ENCODE measurements around the gene IGSF3.
A peak's percentile ranks its signal among the peaks of the same experiment; 100 is the strongest.

Gene IGSF3

DNA sequence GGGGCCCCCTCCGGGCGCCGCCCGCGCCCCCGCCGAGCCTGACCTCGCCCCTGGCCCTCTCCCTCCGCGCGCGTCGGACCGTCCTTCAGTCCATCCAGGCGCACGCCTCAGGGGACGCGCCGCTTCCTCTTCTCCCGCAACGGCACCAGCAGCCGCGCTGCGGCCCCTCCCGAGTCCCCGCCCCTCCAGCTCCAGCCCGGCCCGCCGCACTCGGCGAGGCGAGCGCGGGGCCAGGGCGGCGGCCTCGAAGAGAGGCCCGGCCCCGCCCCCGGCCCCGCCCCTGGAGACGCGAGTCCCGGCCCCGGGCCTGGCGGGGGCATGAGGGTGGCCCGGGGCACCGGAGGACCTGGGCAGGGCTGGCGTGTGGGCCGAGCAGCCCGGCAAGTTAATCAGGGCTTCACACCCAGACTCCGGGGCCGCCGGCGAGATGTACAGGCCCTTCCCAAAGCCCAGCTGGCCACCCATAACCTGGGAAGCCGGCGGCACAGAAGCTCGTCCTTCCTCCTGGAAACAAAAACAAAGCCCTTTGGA lies at the start of gene IGSF3:
TSS of gene IGSF3 (minus strand) at position 159 of the 531 bp plus-strand sequence. CDS start 1,407 bp downstream, outside the sequence.
- DNase-seq (ENCODE audit: low read depth), result peak; percentile 12

DNA sequence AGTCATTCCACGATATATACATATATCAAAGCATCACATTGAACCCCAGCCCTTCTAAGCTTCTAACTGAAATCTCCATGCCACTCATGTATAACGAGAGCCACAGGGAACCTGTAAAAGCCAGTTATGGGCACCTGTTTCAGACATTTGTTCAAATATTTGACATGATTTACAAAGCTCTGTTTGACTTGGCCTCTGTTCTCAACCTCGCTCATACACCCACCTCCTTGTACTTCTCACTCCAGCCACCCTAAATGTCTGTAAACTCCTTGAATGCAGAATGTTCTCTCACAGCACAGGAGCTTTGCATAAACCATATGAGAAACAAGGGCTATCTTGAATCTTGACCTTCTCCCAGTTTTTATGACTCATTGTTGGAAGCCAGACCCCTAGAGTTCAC lies 49.8 kb upstream of the IGSF3 start:
- DNase-seq (ENCODE audit: low read depth), result no peak

DNA sequence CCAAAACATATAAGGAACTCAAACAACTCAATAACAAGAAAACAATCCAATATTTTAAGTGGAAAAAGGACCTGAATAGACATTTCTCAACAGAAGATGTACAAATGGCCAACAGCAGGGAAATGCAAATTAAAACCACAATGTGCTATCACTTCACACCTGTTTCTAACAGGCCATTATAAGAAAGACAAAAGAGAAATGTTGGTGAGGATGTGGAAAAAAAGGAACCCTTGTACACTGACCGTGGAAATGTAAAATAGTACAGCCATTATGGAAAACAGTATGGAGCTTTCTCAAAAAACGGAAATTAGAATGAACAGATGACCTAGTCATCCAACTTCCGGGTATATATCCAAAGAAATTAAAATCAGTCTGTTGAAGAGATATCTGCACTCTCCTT lies 48.9 kb upstream of the IGSF3 start:
- no peak for DNase-seq (ENCODE audit: low read depth)

DNA sequence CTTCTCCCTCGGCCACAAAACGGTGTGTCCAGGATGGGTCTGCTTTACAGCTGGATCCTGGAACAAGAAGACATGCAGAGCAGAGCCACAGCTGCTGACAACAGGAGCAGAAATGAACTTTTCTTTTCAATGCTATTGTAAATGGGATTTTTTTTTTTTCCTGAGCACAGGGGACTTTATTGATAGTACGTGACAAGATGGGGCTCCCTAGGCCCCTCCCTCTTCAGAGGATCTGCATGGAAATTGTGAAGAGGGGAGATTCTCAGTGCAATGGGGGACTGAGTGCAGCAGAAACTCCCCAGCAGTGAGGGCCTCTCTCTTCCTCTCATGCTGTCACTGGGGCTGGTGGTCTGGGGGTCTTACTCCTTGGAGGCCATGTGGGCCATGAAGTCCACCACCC lies 45.9 kb upstream of the IGSF3 start:
- no peak for DNase-seq (ENCODE audit: low read depth)

DNA sequence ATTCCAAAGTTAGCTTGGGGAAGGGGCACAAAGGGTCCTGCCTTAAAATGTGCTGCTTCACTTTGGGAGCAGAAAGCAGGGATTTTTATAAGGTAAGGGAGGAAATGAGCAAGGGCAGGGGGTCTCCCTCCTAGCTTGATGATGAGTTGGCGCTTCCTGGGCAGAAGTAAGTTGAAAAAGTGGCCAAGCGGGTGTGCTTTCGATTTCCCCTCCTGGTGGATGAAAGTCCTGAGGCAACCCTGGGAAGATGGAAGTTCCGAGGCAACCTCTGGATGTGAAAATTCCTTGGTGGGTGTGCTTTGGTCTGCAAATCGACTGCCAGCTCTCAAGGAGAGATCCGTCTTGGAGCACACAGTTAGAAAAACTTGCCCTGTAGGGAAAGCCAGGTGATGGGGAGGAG lies 45.0 kb upstream of the IGSF3 start:
- no peak for DNase-seq (ENCODE audit: low read depth)

DNA sequence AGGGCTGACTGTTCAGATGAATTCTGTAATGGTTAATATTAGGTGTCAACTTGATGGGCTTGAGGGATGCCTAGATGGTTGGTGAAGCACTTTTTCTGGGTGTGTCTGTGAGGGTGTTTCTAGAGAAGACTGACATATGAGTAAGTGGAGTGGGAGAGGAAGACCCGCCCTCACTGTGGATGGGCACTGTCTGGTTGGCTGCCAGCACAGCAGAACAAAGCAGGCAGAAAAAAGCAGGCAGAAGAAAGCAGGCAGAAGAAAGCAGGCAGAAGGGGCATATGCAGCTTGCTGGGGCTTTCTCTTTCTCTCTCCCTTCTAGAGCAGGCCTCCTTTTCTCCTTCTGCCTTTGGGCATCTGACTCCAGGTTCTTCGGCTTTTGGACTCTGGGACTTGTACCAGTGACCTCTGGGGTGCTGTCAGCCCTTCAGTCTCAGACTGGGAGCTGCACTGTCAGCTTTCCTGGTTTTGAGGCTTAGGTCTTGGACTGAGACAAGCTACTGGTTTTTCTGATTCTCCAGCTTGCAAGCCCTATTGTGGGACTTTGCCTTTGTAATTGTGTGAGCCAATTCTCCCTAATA lies 43.8 kb upstream of the IGSF3 start:
- no peak for DNase-seq (ENCODE audit: low read depth)

DNA sequence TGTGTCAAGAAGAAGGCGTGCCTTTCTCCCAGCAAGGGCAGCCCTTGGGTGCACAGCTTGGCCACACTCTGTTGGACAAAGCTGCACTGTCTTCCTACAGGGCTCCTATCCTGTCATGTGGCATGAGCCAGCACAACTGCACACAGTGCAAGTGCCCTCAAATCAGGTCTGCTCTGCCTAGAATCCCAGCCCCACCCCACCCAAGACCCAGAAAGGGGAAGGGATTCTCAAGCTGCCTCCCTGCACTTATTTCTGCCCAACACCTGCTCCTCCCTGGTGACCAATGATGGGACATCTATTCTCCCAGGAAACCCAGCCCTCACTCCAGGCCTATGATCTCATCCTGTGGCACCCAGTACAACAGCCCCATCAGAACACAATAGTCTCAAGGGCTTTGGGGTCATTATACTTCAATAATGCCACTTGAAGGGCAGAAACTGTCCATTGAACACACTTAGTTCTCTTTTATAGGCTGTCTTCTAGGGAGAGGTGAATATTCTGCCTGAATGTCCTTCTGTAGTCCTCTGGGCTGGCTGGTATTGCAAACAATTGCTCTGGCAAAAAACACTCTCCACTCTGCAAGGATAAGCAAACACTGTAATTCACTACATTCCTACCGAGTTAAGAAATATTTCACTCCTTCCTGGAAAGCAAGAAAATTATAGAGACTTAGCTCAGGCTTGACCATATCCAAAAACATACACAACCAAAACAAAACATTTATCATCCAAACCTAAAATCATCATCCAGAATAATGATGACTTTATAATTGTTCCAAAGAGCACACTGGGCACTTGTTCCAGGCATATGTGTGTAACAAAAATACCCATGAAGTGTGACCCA lies 43.1 kb upstream of the IGSF3 start:
- DNase-seq (ENCODE audit: low read depth), result no peak

DNA sequence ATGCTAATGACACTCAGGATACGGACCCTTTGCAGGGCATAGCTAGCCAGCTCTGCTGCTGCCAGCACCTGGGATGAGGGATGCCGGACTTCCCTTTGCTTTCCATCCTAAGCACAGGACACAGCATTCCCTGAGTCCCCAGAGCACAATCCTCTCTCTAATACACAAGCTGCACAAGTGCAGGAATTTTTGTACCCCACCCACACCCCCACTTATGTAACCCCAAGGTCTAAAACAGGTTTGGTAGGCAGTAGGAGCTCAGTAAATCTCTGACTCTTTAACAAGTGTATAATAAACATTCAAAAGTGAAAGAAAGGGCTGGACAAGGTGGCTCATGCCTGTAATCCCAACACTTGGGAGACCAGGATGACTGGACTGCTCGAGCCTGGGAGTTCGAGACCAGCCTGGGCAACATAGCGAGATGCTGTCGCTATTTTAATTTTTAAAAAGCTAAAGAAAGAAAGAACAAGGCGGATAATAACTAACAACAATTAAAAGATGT lies 42.2 kb upstream of the IGSF3 start:
- no peak for DNase-seq (ENCODE audit: low read depth)

DNA sequence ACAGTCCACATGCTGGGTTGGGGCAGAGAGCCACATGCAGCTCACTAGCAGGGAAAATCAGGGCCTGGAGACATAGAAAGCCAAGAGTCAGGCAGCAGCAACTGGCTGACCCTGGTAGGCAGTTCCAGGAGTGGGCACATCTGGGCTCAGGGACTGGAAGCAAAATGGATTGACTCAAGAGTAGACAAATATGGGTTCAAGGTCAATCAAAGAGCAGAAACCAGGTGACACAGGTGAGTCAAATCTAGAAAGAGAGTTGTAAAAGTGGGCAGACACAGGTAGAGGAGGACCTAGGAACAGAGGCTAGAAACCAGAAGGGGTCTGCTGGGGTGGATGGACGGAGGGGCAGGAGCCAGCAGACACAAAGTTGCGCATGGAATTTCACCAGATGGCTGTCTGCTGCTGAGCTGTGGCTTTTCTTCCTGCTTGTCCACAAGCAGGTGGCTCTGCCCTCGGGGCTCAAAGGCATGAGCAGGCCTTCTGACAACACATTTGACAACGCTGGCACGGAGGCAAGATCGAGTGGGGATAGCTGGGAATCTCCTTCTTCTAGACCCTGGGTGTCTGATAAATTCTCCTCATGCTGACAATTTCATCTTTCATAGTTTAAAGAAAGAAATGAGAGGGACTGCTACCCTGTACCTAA lies 40.8 kb upstream of the IGSF3 start:
- no peak for DNase-seq (ENCODE audit: low read depth)

DNA sequence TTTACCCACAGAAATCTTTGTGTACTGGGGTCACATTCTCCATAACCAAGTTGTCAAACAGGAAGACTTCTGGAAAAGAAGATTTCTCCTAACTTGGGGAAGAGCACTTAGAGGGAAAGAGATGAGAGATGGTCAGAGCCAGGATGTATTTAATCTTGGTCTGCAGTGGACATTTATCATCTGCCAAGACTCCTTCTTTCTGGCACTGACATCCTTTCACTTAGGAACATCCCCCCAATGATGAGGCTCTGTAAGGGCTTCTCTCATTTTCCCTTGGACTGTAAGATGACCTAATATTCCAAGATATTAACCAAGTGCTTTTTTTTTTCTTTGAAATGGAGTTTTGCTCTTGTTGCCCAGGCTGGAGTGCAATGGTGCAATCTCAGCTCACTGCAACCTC lies 39.3 kb upstream of the IGSF3 start:
- DNase-seq (ENCODE audit: low read depth), result no peak

DNA sequence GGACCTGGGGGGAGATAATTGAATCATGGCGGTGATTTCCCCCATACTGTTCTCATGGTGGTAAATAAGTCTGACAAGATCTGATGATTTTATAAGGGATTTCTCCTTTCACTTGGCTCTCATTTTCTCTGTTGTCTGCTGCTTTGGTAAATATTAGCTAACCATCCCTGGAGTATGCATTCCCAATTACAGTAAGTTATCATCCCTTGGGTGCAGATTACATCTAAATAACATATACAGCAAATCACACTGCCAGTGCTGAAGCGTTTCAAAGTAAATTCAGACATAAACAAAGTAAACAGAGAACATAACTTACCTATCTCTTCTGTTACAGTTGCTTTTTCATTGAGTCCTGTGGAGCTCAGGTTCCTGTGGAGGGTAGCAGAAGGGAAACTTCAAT lies 38.6 kb upstream of the IGSF3 start:
- DNase-seq (ENCODE audit: low read depth), result no peak

DNA sequence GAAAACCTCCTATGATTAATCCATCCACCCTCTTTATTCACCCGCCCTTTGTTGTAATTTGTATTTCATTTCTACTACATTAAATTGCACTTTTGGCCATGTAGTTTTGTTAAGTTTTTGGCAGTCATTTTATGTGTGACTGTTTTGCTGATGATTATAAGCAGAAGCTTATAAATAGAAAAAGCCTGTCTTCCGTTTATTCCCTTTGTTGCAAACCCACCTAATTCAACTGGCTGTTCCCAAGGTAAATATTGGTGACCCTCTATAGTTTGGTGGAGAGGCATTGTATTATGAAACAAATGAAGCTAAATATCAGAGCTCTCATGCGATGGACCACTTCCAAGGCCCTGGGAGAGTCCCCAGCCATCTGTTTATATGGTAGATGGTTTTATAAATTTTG lies 36.7 kb upstream of the IGSF3 start:
- no peak for DNase-seq (ENCODE audit: low read depth)

DNA sequence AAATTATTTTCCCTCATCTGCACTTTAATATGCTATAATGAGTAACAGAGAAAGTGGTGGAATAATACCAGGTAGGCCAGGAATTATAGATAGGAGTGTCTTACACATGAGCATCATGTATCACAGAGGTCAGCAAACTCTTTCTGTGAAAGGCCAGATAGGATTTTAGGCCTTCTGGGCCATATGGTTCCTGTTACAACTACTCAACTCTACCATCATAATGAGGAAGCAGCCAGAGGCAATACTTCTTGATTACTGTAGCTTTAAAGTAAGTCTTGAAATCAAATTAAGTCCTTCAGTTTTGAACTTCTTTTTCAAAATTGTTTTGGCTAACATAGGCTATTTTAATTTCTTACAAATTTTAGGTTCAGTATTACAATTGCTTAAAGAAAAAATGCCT lies 32.1 kb upstream of the IGSF3 start:
- no peak for DNase-seq (ENCODE audit: low read depth)

DNA sequence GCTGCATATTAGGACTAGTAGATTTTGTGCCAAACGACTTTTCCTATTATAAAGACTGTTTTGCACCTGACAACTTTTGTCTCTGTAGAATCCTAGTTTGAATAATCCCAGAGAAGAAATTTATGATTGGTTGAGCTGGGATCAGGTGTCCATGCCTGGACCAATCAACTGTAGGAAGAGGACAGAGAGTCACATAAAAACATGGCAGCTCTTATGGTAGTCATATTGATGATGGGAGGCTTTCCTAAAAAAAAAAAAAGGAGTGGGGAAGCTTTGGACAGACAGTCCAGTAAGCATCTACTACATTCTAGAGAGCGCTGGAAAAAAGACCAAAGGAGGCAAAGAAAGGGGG lies 30.7 kb upstream of the IGSF3 start:
- DNase-seq (ENCODE audit: low read depth), result no peak

DNA sequence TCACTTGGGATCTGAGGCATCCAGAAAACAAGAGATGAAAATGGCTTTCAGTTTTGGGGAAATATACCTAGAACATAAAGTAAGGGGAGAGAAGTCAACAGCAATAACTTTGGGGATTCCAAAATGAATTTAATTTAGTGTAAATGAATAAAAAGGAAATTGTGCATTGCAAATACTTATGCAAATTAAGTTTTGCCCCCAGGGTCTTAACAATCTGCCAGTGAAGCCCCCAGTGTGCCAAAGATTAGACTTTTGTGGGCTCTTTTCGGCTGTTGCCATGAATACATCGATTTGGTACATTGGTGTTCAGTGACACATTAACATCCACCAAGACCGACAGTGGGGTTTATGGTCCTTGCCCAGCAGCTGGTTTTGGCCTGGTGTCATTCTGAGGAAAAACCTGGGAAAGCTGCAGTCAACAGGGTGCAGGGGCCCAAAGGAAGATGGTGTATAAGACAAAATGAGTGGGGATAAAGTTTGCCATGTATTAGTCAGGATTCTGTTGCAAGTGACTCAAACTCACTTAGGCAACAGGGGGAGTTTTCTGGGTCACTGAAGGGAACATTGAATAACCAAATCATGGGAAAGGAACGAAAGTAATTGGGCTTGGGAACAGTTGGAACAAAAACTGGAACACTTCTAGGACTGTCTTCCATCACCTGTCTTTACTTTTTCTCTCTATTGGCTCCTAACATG lies 30.2 kb upstream of the IGSF3 start:
- no peak for DNase-seq (ENCODE audit: low read depth)

DNA sequence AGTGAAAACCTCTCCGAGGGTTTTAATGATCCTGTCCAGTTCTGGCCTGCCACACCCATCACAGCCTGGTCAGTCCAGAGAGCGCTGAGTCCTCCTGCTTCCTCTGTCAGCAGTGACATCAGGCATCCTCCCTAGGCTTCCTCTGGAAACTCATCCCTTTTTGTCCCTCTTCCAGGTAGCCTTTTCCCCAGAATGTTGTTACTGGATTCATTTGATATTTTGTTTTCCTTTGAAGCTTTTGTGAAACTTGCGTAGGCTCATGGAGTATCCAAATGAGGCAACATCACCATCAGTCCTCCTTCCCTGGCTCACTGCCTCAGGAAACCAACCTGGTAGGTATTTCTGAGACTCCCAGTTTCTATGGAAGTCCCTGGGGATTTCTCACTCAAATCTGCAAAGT lies 27.0 kb upstream of the IGSF3 start:
- no peak for DNase-seq (ENCODE audit: low read depth)

DNA sequence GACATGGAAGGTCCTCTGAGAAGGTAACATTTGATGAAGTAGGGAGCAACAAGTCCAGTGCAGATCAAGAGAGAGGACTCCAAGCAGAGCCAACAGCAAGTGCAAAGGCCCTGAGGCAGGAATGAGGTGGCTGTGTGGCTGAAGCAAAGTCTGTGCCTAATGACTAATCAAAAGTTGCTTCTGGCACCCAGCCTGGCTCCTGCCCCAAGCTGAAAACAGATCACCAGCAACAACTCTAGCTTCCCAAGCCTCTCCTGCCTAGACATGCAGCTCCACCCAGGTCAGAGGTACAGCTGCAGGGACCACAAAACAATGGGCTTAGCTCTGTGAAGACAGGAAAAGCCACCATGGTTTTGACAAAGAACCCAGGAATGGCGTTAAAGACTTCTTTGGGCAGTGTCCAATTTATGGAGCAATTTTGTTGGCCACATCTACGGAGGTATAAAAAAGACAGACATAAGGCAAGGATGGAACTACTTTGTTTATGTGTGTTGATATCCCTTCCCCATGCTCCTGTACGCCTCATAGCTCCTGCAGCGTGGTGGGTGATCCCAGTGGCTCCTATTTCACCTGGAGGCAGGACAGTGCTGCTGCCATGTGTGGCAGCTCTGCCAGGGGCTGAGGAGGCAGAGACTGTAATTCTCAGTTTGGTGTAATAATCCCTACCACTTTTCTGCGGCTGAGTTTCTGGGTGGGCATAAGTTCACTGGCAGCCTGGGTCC lies 26.4 kb upstream of the IGSF3 start:
- DNase-seq (ENCODE audit: low read depth), result no peak

DNA sequence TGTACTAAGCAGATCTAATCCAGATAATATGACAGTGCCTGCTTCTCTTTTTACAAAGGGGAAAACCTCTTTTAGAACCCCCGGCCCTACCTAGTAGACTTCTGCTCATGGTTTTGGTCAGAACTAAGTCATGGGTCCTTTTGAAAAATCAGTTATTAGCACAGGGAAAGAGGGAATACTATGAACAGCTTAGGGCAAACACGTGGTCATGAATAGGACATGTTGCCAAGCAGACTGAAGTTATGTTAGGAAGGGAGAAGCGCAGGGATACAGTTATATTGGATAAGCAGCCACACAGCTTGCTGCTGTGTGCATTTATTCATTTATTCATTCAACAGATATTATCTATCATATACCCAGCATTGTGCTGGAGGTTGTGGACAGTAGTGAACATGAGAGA lies 25.3 kb upstream of the IGSF3 start:
- DNase-seq (ENCODE audit: low read depth), result no peak

DNA sequence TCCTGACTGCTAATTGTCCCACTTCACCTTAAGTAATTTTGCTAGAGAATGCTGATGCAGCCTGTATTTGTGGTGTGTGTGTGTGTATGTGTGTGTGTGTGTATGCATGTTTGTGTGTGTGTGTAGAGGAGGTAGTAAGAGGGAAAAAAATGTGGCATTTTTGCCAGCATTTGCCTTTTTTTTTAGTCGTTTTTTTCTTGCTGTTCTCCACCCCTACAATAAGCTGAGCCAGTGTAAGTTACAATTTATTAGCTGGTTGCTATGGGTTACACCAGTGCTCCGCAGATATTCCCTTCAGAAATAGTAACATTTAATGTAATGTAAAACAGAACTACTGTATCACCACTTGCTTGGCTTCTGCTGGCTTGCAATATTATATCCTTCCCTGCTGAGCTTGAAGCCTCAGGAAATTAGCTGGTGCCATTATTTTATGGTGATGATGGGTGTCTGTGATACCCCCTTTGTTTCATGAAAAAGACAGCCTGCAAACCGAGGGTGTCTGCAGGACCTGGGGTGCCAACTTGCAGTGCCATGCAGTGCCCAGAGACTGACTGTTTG lies 23.4 kb upstream of the IGSF3 start:
- no peak for DNase-seq (ENCODE audit: low read depth)

DNA sequence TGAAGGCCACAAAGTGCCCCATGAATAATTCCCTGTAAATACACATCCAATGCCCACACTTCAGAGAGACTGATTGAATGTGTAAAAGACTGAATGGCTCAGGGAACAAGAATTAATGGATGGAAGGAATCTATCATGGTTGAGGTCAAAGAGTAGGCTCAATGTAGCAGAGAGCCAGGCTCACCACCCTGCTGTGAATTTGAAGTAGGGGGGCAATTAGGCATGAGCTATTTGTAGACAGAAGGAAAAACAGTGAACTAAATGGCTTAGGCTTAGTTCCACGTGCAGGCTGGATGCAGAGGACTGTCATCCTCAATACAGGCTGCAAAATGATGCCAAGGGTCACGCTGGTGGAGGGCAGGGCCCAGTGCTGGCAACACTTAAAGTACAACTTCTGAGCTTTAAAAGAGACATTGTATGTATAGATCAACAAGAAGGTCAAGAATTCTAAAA lies 22.9 kb upstream of the IGSF3 start:
- no peak for DNase-seq (ENCODE audit: low read depth)

DNA sequence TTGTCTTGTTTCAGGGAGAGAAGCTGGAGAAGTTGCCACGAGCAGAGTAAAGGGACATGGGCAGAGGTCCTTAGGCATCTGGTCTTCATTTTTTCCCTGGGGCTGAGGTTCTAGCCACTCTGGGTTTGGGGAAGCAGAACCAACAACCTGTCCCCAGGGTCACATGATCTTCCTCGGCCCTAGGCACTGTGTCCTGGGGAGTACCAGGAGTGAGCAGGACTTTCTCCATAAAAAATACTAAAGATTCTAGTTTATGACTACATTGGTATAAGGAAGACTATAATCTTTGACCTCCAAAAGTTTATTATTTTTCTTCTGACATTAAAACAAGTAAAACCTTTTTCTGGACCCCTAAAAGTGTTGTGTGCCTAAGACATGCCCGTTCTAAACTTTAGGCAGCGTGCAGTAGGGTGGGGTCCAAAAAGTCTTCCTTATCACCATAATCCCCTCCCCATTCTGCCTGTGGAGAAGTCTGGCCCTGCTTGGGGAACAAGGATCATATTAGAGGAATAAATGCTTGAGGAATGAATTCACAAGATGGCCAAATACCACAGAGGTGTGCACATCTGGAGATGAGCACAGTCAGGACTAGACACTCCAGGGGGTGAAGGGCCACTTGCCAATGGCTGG lies 19.3 kb upstream of the IGSF3 start:
- DNase-seq (ENCODE audit: low read depth), result no peak

Data from stimulated activated CD8-positive, alpha-beta memory T cell treated with anti-CD3 and anti-CD28 coated beads, Interleukin-7, amount 100 ng/mL, for 24 hours (primary cell).